A673 (cell line): ENCODE measurements around the gene SLC35A1. TPM values are rescaled to one million over a fixed set of nuclear protein-coding genes. Genes with fewer than 3 reads are reported as not detected.

Source experiments
- BruUV-seq: library from RNA; stranded (reverse); fragments of 400-500 nt; replicated peaks from 2 replicates; lab custom pipeline; 2021; lab: Mats Ljungman, UMichigan
- CTCF ChIA-PET: fragments of 300-600 bp; sonication (Branson Sonifier 250); formaldehyde crosslinking; loops from one replicate; lab custom pipeline; 2022; ENCODE audit warnings: antibody characterized with exemption; lab: Charles Lee
- POLR2A ChIA-PET: fragments of 300-600 bp; sonication (Branson Sonifier 250); formaldehyde crosslinking; loops from one replicate; lab custom pipeline; 2022; ENCODE audit warnings: antibody characterized with exemption; ENCODE audit not compliant: low non-redundant PET; lab: Charles Lee
- DNase-seq: peaks from one replicate; pipeline ENCODE4 v3.0.0-alpha.2; 2015; ENCODE audit warnings: low spot score
- H3K27ac ChIP-seq: fragments of 200-600 bp; sonication (generic); 2 replicates; pipeline ENCODE4 v1.5.1; 2016; ENCODE audit warnings: mixed run types, low read depth, mild to moderate bottlenecking, mixed read lengths, antibody characterized with exemption, low read length; ENCODE audit not compliant: poor library complexity, severe bottlenecking
- H3K27me3 ChIP-seq: fragments of 200-600 bp; sonication (generic); replicated peaks from 2 replicates; pipeline ENCODE4 v1.6.1; 2017; ENCODE audit warnings: mixed run types, low read depth, mild to moderate bottlenecking, mixed read lengths, antibody characterized with exemption, low read length; ENCODE audit not compliant: insufficient read depth, poor library complexity
- H3K36me3 ChIP-seq: fragments of 200-600 bp; sonication (generic); 2 replicates; pipeline ENCODE4 v1.6.1; 2016; ENCODE audit warnings: mixed run types, mild to moderate bottlenecking, mixed read lengths, antibody characterized with exemption, low read length; ENCODE audit not compliant: insufficient read depth, poor library complexity, severe bottlenecking
- H3K4me1 ChIP-seq: fragments of 200-600 bp; sonication (generic); 2 replicates; pipeline ENCODE4 v1.6.1; 2017; ENCODE audit warnings: mixed run types, mild to moderate bottlenecking, mixed read lengths, antibody characterized with exemption, low read length; ENCODE audit not compliant: insufficient read depth, poor library complexity, severe bottlenecking
- H3K4me3 ChIP-seq: fragments of 200-600 bp; sonication (generic); 2 replicates; pipeline ENCODE4 v1.5.1; 2016; ENCODE audit warnings: low read depth, mixed run types, mild to moderate bottlenecking, mixed read lengths, low read length; ENCODE audit not compliant: poor library complexity, severe bottlenecking
- H3K9me3 ChIP-seq: fragments of 200-600 bp; sonication (generic); 2 replicates; pipeline ENCODE4 v1.6.1; 2016; ENCODE audit warnings: mixed run types, low read depth, mild to moderate bottlenecking, mixed read lengths, antibody characterized with exemption, low read length; ENCODE audit not compliant: poor library complexity, severe bottlenecking
- CTCF ChIP-seq: fragments of 300-800, 200-600 bp; sonication (generic); conservative IDR thresholded peaks from 2 replicates; pipeline ENCODE4 v1.5.1; 2017; ENCODE audit warnings: low read depth, mild to moderate bottlenecking, antibody characterized with exemption, low read length, moderate library complexity, mixed read lengths
- EZH2 ChIP-seq: fragments of 200-600 bp; sonication (generic); IDR thresholded peaks from 2 replicates; pipeline ENCODE4 v1.6.1; 2017; ENCODE audit warnings: borderline replicate concordance, low read depth, mild to moderate bottlenecking, mixed read lengths, antibody characterized with exemption, low read length; ENCODE audit not compliant: poor library complexity, severe bottlenecking
- intact Hi-C: fragments of 100-400 bp; cut with micrococcal nuclease; formaldehyde crosslinking; loops from one replicate; pipeline ENCODE4 v1.10.0; 2022; ENCODE audit not compliant: unreplicated experiment
- total RNA-seq: library from RNA; stranded (reverse); gene quantifications from 2 replicates; pipeline ENCODE4 v1.2.3, GENCODE V29; 2021

Gene SLC35A1
- total RNA-seq, 1 experiment from 2014 or later: 11.5 TPM

GRCh38 chr6:87465051-87465450 is 7.7 kb upstream of the SLC35A1 start:
- Histone ChIP-seq H3K9me3 (no peaks in the 10 kb centered on the region), H3K4me3 (no peak overlapping the region), H3K27ac (no peak overlapping the region), H3K27me3 (peaks cover 46% of the 10 kb centered on the region), H3K36me3 (no peaks in the 10 kb centered on the region), H3K4me1 (no peaks in the 10 kb centered on the region)
- ChIA-PET POLR2A (no interaction called here), CTCF (interaction anchor here (1.2 kb wide), 1 partner anchor 72 kb away, joined by 7 read pairs; no protein-coding TSS in a partner anchor)
- BruUV-seq: no TSS peak
- no peak for TF ChIP-seq CTCF
- TF ChIP-seq EZH2: no peak
- no peak for DNase-seq
- intact Hi-C loops: no loop called here

- Histone ChIP-seq H3K9me3 (no peaks in the 10 kb centered on the region), H3K36me3 (no peaks in the 10 kb centered on the region), H3K4me3 (peak overlapping the region; percentile 85), H3K4me1 (peaks cover 5% of the 10 kb centered on the region), H3K27me3 (peaks cover 2% of the 10 kb centered on the region), H3K27ac (peak overlapping the region; percentile 85)
- POLR2A ChIA-PET: no interaction called here
- no TSS peak for BruUV-seq
- intact Hi-C loops: loop anchor here (2.0 to 10.0 kb wide), 2 partner anchors 151 to 231 kb away; partner anchors contain the start of genes AKIRIN2 and SMIM8
- DNase-seq: peak; percentile 73
- no peak for TF ChIP-seq EZH2
- TF ChIP-seq CTCF: no peak
- CTCF ChIA-PET: no interaction called here
These were observed 687 bp downstream of the SLC35A1 start for GRCh38 chr6:87473419-87473903.

- peak; percentile 29 for DNase-seq
- no peaks in the 10 kb centered on the region for H3K27me3 ChIP-seq
- H3K4me3 ChIP-seq: no peak overlapping the region
- H3K36me3 ChIP-seq: no peaks in the 10 kb centered on the region
- BruUV-seq: no TSS peak
- H3K9me3 ChIP-seq: peaks cover 5% of the 10 kb centered on the region
- ChIA-PET POLR2A (no interaction called here), CTCF (no interaction called here)
- no peak for TF ChIP-seq EZH2
- no peak for TF ChIP-seq CTCF
- intact Hi-C loops: loop anchor here (10.0 kb wide), 1 partner anchor 347 kb away; no protein-coding TSS in a partner anchor
- peak overlapping the region; percentile 14 for H3K27ac ChIP-seq
- peaks cover 19% of the 10 kb centered on the region for H3K4me1 ChIP-seq
These were observed 9.2 kb downstream of the SLC35A1 start for GRCh38 chr6:87481931-87482330.
